Stimulated activated effector memory CD8-positive, alpha-beta T cell treated with anti-CD3 and anti-CD28 coated beads, Interleukin-12 subunit alpha, Interleukin-12 subunit beta, amount 100 ng/mL, for 72 hours (primary cell): Measurements from ENCODE around the gene AAMP.
A peak's percentile ranks its signal among the peaks of the same experiment; 100 is the strongest.

Source experiments
- ATAC-seq: fragments of 150-1000 bp; cut with Tn5 transposase; 2 replicates; pipeline ENCODE4 v1.10.0; 2021
- DNase-seq, 2 donors: peaks; one replicate each; pipeline ENCODE4 v3.0.0; 2021 to 2022; ENCODE audit warnings: low spot score in 2 of 2
- H3K27ac Mint-ChIP-seq: one replicate; pipeline ENCODE4 v1.8.0; 2022; ENCODE audit warnings: mild to moderate bottlenecking, mixed read lengths
- H3K36me3 Mint-ChIP-seq: one replicate; pipeline ENCODE4 v1.8.0; 2022; ENCODE audit warnings: mild to moderate bottlenecking, mixed read lengths
- H3K4me1 Mint-ChIP-seq: one replicate; pipeline ENCODE4 v1.8.0; 2022; ENCODE audit warnings: mixed read lengths
- H3K4me3 Mint-ChIP-seq: one replicate; pipeline ENCODE4 v1.8.0; 2022; ENCODE audit warnings: mild to moderate bottlenecking, mixed read lengths
- H3K9me3 Mint-ChIP-seq: one replicate; pipeline ENCODE4 v1.8.0; 2022; ENCODE audit warnings: mixed read lengths

The AAMP gene

GRCh38 chr2:218301176-218301819 is 31.4 kb upstream of the AAMP start:
- DNase-seq (peak; percentile 82 to 94), ATAC-seq (peak; percentile 87)
- Mint-ChIP-seq H3K27ac (peak overlapping the region; percentile 55), H3K9me3 (no peaks in the 10 kb centered on the region), H3K4me1 (peaks cover 5% of the 10 kb centered on the region), H3K4me3 (no peak overlapping the region), H3K36me3 (no peaks in the 10 kb centered on the region)

DNA sequence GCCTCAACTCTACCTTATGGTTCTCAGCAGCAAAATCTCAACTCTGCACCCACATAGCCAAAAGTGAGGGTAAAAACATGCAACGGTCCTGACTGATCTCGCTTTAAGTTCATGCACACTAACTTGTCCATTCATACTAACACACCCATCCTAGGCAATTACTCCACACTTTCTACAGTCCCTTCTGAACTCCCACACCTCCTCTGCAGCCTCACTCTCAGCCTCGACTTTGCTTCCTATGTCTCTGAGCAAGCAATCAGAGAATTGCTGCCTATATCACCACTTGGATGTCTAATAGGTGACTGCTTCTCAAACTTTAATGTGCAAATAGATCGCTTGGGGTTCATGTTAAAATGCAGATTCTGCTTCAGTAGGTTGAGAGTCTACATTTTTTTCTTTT is 30.2 kb upstream of the AAMP start:
- Mint-ChIP-seq H3K27ac (no peak overlapping the region), H3K4me1 (peaks cover 5% of the 10 kb centered on the region), H3K4me3 (no peak overlapping the region), H3K9me3 (no peaks in the 10 kb centered on the region), H3K36me3 (no peaks in the 10 kb centered on the region)
- no peak for ATAC-seq
- DNase-seq, result no peak

- Mint-ChIP-seq H3K36me3 (no peaks in the 10 kb centered on the region), H3K4me3 (no peak overlapping the region), H3K4me1 (peaks cover 19% of the 10 kb centered on the region), H3K9me3 (no peaks in the 10 kb centered on the region), H3K27ac (no peak overlapping the region)
- no peak for DNase-seq
- no peak for ATAC-seq
These were observed 28.5 kb upstream of the AAMP start for GRCh38 chr2:218298314-218298875.

DNA sequence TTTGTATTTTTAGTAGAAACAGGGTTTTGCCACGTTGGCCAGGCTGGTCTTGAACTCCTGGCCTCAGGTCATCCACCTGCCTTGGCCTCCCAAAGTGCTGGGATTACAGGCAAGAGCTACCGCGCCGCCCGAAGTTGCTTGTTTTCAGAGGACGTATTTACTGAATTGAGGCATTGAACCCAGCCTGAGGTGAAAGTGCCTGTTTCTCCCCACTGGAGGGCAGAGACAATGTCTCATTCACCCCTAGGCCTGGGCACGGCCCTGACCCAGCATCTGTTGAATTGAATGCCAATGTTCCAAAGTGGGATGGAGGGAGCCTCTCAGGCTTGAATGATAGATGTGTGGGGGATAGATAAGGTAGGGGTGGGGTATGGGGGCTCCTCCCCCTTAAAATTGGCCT is 26.9 kb upstream of the AAMP start:
- Mint-ChIP-seq H3K9me3 (no peaks in the 10 kb centered on the region), H3K27ac (no peak overlapping the region), H3K36me3 (no peaks in the 10 kb centered on the region), H3K4me1 (peaks cover 19% of the 10 kb centered on the region), H3K4me3 (no peak overlapping the region)
- ATAC-seq (no peak), DNase-seq (no peak)

DNA sequence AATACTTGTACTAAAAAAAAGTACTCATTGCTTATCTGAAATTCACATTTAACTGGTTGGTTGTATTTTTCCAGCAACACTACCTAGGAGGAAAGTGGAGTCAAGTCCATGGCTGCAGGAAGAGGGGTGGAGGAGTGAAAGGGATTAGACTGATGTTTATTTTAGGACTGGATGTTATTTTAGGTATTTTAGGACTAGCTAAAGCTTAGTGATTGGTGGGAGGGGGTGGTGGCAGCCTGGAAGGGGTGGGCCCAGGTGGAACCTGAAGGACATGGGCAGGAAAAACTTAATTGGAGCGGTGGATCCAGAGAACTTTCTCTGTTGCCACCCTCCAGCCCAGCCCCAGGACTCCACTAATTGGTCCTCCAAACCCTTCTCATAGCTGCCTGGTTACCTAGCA is 26.3 kb upstream of the AAMP start:
- Mint-ChIP-seq H3K4me3 (no peak overlapping the region), H3K9me3 (no peaks in the 10 kb centered on the region), H3K27ac (no peak overlapping the region), H3K4me1 (peaks cover 17% of the 10 kb centered on the region), H3K36me3 (no peaks in the 10 kb centered on the region)
- no peak for ATAC-seq
- DNase-seq, result no peak

DNA sequence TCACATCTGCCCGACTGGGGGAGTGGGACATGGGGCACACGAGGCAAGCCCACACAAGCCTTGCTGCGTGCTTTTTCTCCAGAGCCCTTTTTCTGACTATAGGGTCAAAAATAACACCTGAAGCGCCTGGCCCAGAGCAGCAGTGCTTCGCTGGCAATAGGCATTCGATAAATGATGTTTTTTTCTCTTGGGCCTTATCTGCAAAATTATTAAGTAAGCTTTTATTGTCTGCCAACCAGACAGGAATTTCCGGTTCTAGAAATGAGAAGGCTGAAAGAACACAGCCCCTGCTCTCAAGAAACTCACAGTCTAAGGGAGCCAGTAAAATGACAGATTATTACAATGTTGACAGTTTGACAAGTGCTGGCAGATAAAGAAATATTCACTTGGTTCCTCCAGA is 25.1 kb upstream of the AAMP start:
- Mint-ChIP-seq H3K9me3 (no peaks in the 10 kb centered on the region), H3K4me3 (no peak overlapping the region), H3K4me1 (peaks cover 28% of the 10 kb centered on the region), H3K27ac (peak overlapping the region; percentile 40), H3K36me3 (no peaks in the 10 kb centered on the region)
- DNase-seq (no peak), ATAC-seq (no peak)

DNA sequence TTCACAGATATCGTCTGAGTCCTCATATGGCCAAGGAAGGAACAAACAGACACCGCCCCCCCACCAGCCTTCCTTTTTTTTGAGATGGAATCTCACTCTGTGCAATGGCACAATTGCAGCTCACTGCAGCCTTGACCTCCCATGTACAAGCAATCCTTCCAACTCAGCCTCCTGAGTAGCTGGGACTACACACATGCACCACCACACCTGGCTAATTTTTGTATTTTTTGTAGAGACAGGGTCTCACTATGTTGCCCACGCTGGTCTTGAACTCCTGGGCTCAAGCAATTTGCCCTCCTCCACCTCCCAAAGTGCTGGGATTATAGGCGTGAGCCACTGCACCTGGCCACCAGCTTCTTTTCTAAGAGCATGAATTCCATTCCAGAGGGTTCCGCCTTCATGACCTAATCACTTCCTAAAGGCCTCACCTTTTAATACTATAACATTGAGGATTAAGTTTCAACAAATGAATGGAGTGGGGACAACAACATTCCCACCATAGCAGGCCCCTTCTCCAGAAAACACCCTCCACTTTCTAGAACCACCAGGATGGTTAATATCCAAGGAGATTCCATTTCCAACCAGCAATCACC is 24.6 kb upstream of the AAMP start:
- no peak overlapping the region for H3K27ac Mint-ChIP-seq
- H3K4me1 Mint-ChIP-seq, result peaks cover 33% of the 10 kb centered on the region
- no peak for ATAC-seq
- H3K36me3 Mint-ChIP-seq, result no peaks in the 10 kb centered on the region
- H3K4me3 Mint-ChIP-seq, result no peak overlapping the region
- DNase-seq, result no peak
- H3K9me3 Mint-ChIP-seq, result no peaks in the 10 kb centered on the region

DNA sequence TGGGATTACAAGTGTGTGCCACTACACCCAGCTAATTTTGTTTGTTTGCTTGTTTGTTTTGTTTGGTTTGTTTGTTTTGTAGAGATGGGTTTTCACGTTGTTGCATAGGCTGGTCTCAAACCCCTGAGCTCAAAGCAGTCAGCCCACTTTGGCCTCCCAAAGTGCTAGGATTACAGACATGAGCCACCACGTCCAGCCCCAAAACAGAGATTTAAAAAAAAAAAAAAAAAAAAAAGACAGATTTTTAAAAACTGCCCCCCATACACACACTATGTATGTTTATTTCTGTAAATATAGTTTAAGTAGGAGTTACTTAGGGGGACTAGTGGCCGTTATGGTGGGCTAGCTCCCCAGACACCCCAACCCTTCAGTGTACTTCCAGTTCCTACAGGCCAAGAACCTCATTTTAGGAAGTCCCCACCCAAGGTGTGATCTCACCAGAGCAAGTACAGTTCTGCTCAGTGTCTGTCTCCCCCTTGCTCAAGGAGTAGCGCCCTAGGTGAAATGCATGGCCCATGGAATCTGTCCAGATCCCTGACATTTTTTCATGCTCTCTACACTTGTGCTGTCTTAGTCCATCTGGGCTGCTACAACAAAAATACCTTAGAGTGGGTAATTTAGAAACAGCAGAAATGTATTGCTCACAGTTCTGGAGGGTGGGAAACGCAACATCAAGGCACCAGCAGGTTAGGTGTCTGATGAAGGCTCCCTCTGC is 23.9 kb upstream of the AAMP start:
- ATAC-seq, result no peak
- no peak for DNase-seq

DNA sequence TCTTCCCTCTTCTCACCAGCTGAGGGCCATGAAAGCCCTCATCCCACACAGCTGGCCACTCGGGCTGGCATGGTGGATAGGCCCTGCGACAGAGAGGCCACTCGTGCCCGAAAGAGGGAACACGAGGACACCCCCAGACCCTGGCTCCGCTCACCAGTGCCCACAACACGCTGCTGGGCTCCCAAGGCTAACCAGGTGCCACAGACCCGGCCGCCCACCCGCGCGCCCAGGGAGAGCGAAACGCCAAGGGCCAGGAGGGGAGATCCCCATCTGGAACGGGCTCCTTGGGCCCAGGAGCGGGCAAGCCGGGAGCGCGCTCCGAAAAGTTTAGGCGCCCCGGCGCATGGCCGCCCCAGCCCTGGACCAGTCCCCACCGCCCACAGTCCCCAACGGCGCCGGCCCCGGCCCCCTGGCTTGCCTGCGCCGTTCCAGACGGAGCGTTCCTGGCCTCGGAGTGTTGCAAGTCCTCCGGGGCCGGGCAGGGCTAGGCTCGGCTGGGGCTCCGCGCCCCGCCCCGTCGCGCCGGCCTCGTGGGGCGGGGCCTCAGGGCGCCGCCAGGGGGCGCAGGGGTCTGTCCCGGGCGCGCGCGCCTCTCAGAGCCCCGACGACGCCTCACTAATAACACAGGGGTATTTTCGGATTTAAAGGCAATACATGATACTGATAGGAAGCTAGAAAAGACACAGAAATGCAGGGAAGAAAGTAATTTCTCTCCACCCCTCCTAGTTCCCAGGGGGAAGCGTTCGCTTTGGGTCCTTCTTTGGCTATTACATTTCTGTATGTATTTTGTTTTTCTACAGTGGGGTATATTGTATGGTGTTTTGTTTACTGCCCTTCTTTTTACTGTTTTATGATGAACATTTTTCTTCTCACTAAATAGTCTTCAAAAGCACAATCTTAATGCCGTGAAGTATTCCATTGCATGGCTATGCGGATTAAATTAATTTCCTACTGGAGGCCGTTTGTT is 22.4 kb upstream of the AAMP start, which contains the start of gene TMBIM1:
Gene TMBIM1 (minus strand): TSS at position 456 of the 967 bp plus-strand sequence. CDS start 10,362 bp downstream, outside the sequence.
- peaks cover 14% of the 10 kb centered on the region for H3K36me3 Mint-ChIP-seq
- peak within 1 kb of the TSS; percentile 99 for H3K27ac Mint-ChIP-seq
- peak within 1 kb of the TSS; percentile 88 for H3K4me3 Mint-ChIP-seq
- DNase-seq (peak; percentile 87 to 90), ATAC-seq (peak; percentile 94)
- H3K4me1 Mint-ChIP-seq, result peaks cover 53% of the 10 kb centered on the region
- H3K9me3 Mint-ChIP-seq, result no peaks in the 10 kb centered on the region

More for the DNA sequence above, 23.9 kb upstream of the AAMP start:
- H3K4me1 Mint-ChIP-seq, result peaks cover 39% of the 10 kb centered on the region
- no peak overlapping the region for H3K27ac Mint-ChIP-seq
- peaks cover 5% of the 10 kb centered on the region for H3K36me3 Mint-ChIP-seq
- no peaks in the 10 kb centered on the region for H3K9me3 Mint-ChIP-seq
- peak overlapping the region; percentile 88 for H3K4me3 Mint-ChIP-seq

GRCh38 chr2:218291318-218292047 is 21.5 kb upstream of the AAMP start:
- Mint-ChIP-seq H3K4me3 (peak overlapping the region; percentile 88), H3K9me3 (no peaks in the 10 kb centered on the region), H3K4me1 (peaks cover 62% of the 10 kb centered on the region), H3K36me3 (peaks cover 22% of the 10 kb centered on the region), H3K27ac (peak overlapping the region; percentile 99)
- ATAC-seq (no peak), DNase-seq (no peak)

DNA sequence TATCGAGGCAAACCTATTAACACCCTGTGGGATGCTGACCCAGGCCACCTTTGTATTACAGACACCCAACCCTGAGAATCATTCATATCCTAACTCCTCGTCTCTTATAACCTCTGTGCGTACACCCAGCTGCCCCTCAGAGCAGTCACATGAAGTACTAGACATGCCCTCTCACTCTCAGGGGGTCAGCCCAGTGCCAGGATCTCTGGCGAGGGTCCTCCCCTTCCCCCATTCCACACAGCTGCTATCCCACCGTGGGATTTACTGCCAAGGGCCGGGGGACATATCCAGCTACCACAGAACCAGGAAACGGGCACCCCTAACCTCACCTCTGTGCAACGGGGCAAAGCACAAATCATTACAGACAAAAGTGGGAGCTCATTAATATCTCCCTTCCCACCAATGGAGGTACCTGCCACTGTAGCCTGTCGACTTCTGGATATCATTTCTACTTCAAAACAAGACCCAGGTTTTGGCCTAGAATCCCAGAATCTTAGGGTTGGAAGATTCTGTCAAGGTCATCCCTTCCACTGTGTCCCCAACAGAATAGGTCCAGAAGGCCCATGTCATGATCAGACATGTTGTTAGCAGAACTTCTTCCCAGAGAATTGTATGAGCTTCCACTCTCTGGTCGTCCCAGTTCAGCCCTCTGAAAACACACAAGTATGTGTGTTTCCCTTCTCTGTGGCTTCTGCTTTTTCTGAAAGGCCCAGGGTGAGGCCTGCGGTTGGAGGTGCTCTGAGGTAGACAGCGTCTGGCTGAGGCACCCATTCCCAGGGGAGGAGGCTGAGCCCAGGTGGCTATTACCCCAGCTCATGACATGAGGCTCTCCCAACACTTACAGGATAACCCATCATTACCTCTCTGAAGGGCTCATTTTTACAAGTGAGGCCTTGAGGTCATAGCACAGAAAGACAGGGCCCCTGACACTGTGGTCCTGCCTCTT is 20.7 kb upstream of the AAMP start:
- peaks cover 71% of the 10 kb centered on the region for H3K4me1 Mint-ChIP-seq
- H3K27ac Mint-ChIP-seq, result peak overlapping the region; percentile 99
- DNase-seq, result peak in 1 of 2 donors; percentile 66
- H3K36me3 Mint-ChIP-seq, result peaks cover 28% of the 10 kb centered on the region
- ATAC-seq, result no peak
- no peaks in the 10 kb centered on the region for H3K9me3 Mint-ChIP-seq
- peak overlapping the region; percentile 88 for H3K4me3 Mint-ChIP-seq

DNA sequence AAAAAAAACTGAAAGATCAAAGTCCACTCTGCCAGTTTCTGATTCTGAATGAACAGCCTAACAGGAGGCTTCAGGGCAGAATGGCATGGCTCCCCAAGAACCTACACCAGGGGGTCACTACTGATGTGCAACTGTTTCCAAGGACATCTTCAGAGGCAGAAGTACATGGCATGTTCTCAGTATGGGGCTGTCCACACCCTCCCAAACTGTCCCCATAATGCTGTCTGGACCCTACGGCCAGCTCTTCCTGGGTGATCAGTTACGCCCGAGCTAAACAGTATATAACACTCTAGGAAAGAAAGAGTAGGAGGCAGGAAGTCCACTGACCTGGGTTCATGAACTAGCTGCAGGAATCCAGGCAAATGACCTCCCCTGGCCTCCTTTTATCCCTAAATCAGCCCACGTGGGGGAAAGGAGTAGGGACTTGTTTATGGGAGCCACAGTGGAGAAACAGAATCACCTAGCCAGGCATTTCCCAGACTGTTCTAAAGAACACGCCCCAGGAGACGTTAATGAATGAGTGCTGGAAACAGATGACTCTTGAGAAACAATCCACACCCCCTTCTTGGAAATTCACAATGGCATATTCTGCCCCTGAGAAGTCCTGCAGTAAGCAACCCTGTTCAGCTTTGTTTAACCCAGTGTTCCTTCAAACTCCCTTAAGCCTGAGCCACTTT is 19.8 kb upstream of the AAMP start:
- no peak for ATAC-seq

More for the DNA sequence above, 19.8 kb upstream of the AAMP start:
- H3K27ac Mint-ChIP-seq, result peak overlapping the region; percentile 99
- H3K36me3 Mint-ChIP-seq, result peaks cover 37% of the 10 kb centered on the region
- H3K4me1 Mint-ChIP-seq, result peaks cover 75% of the 10 kb centered on the region
- DNase-seq, result no peak
- peak overlapping the region; percentile 88 for H3K4me3 Mint-ChIP-seq
- H3K9me3 Mint-ChIP-seq, result no peaks in the 10 kb centered on the region
